Activated CD4-positive, alpha-beta T cell treated with anti-CD3 and anti-CD28 coated beads for 24 hours (primary cell): ENCODE results near the gene PLBD2.

Experiments
- DNase-seq, 2 donors: peaks; one replicate each; pipeline ENCODE4 v3.0.0-alpha.2; 2020; ENCODE audit warnings: low read depth in 2 of 2

Gene PLBD2

DNA sequence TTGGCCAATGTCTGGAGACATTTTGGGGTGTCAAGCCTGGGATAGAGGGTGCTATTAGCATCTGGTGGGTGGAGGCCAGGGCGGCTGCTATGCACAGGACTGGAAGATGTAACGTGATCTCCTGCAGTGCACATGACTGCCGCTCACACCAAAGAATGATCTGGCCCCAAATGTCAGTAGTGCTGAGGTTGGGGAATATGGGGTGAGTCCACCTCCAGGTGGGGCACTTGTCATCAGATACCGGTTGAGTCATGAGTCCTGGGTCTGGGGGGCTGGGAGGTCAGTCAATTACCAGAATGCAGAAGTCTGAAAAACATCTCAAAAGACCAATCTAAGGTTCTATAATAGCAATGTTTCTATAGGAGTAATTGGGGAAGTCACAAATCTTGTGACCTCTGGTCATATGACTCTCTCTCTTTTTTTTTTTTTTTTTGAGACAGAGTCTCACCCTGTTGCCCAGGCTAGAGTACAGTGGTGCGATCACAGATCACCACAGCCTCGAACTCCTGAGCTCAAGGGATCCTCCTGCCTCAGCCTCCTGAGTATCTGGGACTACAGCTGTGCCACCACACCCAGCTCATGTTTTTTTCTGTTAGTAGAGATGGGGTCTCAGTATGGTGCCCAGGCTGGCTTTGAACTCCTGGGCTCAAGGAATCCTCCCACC, 57.8 kb downstream of the PLBD2 start:
- no peak for DNase-seq

- no peak for DNase-seq
Measured at GRCh38 chr12:113418213-113418879, 60.0 kb downstream of the PLBD2 start.

- no peak for DNase-seq
Measured at GRCh38 chr12:113420996-113421595, 62.7 kb downstream of the PLBD2 start.

DNA sequence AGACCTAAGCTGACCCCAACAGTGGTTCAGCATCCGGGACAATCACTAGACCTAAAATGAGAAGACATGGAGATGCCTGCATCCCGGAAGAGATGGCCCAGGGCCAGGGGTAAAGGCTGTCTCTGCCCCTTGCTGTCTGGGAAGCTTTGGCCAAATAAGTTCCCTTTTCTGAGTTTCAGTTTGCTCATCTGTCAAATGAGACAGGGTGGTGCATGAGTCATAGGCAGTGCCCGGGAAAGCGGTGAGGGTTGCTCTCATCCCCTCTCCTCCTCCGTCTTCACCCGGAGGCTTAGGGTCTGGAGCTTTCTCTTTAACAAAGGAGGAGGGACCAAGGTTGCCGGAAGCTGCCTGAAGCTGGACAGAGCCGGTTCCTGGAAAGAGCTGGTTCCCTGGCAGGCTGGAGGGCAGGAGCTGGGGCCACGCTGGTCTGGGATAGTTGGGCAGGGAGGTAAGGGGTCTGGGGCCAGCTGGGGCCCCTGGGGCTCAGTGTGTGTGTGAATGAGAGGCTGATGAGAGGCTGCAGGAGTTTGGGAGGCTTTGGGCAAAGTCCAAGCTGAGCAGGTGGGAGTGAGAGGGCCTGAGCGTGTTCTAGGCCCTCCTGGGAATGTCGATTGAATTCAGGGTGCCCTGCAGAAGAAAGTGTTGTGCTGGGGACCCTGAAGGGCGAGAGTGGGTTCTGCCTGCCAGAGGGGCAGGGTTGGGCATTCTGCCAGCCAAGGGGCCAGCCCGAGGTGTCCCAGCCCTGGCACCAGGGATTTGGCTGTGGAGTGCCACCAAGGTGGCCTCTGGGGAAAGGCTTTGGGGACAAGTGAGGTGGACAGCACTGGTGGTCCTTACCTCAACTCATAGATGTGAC, 63.9 kb downstream of the PLBD2 start, which contains the start of gene SDSL:
TSS of gene SDSL (plus strand) at position 351 of the 856 bp plus-strand sequence. CDS start 5,603 bp downstream, outside the sequence.
- no peak for DNase-seq

GRCh38 chr12:113422886-113423669, 64.7 kb downstream of the PLBD2 start:
- no peak for DNase-seq

- DNase-seq: no peak
Measured at GRCh38 chr12:113424456-113424855, 66.1 kb downstream of the PLBD2 start.

DNA sequence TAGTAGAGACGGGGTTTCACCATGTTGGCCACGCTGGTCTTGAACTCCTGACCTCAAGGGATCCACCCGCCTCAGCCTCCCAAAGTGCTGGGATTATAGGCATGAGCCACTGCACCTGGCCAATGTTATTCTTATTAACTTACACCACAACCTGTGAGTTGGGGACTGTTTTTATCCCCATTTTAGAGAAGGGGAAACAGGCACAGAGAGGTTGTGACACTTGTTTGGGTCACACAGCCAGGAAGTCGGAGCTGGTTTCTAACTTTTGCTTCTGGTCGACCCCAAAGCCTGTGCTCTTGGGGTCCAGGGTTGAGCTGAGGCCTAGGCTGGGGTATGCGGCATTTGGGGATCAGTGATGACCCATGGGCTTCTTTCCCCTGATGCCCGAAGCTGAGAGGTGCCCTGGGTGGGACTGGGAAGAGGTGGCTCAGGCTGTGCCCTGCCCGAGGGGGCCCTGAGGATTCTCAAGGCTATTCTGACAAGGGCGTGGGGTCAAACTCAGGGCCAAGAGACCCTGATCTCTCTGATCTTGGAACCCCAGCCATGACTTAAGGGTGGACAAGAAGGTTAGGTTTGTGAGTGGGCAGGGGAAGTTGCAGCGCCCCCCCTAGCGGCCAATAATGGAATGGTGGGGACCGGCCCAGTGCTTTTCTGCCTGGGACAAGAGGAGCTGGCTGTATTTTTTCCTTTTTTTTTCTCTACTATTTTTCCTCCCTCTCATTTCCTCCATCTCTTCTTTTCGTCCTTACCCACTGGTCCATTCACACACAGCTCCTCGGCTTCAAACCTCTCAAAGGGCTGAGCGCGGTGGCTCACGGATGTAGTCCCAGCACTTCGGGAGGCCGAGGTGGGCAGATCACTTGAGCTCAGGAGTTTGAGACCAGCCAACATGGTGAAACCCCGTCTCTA, 66.8 kb downstream of the PLBD2 start:
- DNase-seq: peak; percentile 29 to 38

- DNase-seq: no peak
Measured at GRCh38 chr12:113425960-113426453, 67.6 kb downstream of the PLBD2 start.

GRCh38 chr12:113427882-113428281, 69.5 kb downstream of the PLBD2 start:
- no peak for DNase-seq

DNA sequence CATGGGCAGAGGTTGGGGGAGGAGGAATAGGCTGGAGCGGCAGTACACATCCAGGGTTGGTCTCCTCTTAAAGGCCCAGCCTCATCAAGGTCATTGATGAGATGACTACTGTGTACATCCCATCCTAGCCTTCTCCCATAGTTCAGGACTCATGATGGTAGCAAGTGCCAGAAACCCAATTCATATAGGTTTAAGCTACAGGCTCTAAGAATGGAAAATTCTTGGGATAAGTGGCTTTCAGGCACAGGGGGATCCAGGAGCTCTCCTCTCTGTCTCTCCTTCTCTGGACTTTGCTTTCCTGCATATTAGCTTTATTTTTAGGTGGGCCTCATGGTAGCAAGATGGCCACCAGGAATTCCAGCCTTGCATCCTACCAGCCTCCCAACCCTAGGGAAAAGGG, 70.1 kb downstream of the PLBD2 start:
- no peak for DNase-seq

- no peak for DNase-seq
Measured at GRCh38 chr12:113432986-113433385, 74.6 kb downstream of the PLBD2 start.

GRCh38 chr12:113435367-113435766, 77.0 kb downstream of the PLBD2 start:
- DNase-seq: no peak

DNA sequence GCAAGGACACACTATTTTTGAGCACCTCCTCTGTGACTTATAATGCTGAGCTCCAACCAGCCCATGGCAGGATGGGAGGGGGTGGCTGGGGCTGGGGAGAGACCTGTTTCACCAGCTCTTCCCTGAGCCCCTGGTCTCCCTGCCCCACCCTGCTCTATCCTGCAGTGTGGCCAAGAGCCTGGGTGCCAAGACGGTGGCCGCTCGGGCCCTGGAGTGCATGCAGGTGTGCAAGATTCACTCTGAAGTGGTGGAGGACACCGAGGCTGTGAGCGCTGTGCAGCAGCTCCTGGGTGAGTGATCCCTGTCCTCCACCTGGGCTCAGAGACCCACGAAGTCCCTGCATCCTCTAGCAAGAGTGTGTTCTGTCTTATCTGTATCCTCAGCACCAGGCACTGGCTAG, 78.2 kb downstream of the PLBD2 start:
- DNase-seq: no peak

GRCh38 chr12:113436993-113437728, 78.8 kb downstream of the PLBD2 start:
- DNase-seq: no peak

- DNase-seq: no peak
Measured at GRCh38 chr12:113437729-113438100, 79.3 kb downstream of the PLBD2 start.

GRCh38 chr12:113438523-113439300, 80.3 kb downstream of the PLBD2 start:
- no peak for DNase-seq

DNA sequence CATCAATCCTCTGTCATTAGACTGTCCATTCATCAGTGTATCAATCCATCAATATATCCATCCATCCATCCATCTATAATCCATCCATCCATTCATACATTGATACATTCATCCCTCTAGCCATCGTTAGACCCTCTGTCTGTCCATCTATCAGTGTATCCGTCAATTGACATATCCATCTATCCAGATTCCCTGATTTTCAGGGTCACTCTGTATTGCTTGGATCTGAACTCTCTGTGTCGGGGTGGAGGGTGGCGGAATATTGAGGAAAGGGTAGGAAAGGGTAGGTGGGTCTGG, 80.9 kb downstream of the PLBD2 start:
- no peak for DNase-seq

DNA sequence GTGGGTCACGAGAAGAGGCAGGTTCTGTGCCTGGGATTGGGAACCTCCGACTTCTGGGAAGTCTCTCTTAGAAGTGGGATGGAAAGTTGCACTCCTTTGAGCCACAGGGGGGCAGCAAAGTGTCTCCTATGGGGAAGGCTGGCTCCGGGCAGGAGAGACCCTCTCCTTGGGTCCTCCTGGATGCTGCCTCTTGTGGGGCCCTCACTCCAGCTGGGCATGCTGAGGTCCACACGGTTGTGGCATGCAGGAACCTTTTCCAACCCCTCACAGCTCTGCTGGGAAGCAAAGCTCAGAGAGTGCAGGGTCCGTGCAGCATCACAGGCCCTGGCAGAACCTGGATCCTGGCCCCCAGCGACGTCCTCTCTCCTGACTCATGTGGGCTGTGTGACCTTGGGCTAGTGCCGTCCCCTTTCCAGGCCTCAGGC, 81.2 kb downstream of the PLBD2 start:
- no peak for DNase-seq

DNA sequence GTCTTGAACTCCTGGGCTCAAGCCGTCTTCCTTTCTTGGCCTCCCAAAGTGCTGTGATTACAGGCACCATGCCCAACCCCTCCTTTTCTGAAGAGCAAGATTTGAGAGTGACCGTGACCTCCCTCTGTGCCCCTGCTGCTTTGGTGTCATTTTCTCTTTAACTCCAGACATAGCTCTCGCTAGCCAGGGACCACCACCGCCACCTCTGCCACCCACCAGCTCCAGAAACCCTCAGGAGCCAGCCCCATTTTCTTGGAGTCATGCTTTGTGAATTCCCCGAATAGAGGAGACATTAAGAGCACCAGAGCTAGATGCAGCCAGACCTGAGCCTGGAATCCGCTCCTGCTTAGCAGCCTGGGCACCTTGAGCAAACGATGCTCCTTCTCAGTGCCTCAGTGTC, 81.9 kb downstream of the PLBD2 start:
- no peak for DNase-seq
